PC-3 (cell line): Measurements from ENCODE around the gene TUBA4B.

Source experiments
- EZH2 ChIP-seq: fragments of 300-600 bp; sonication (generic); IDR thresholded peaks from one replicate; pipeline ENCODE4 v1.6.1; 2017; ENCODE audit warnings: antibody characterized with exemption, mild to moderate bottlenecking, low read length; ENCODE audit not compliant: unreplicated experiment
- EZH2phosphoT487 ChIP-seq: fragments of 300-600 bp; sonication (generic); IDR thresholded peaks from 2 replicates; pipeline ENCODE4 v1.6.1; 2018; ENCODE audit warnings: mild to moderate bottlenecking, antibody characterized with exemption, low read length, borderline replicate concordance
- TF ChIP-seq, protein P1 (sequence below): fragments of 300-600 bp; sonication (generic); conservative IDR thresholded peaks from 2 replicates; pipeline ENCODE4 v1.5.1; 2017; ENCODE audit warnings: antibody characterized with exemption, low read depth, mild to moderate bottlenecking, low read length

DNA sequence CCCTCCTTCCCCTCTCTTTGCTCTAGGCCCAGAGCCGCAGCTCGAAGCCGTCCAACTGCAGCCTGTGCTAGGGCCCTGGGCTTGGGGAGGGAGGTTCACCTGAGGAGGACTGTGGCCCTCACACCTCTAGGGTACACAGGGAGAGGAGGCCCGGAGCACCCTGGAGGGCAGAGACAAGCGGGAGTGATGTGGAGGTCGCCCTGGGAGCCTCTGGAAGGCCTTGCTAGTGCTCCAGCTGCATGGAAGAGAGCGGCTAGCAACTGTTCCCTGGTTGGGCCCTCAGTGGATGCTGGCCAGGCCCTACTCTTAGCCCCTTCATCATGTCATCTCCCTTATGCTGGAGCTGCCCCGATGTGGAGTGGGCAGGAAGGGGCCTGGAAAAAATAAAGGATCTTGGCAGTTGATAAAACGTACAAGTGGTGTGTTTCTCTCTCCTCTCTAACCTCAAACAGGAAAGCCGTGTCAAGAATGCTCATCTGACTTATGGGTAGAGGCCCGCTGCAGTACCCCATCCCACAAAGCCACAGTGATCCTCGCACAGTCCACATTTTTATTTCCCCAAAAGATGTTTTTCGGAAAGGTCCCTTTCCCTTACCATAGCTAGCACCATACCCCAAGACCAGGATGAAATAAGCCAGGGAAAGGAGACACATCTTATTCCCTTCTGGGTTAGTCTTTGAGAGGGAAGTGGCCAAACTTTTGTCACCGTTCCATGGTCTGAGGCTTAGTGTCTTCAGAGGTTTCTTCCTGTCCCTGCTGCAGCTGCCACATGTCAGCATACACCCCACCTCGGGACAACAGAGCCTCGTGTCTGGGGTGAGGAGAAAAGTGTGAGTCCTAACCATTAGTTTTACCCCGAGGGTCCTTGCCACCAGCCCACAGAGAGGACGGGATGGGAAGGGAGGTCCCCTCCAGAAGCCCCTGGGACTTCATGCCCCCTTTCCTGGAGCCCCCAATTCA, 43.5 kb upstream of the TUBA4B start:
- TF ChIP-seq, protein P1, sequence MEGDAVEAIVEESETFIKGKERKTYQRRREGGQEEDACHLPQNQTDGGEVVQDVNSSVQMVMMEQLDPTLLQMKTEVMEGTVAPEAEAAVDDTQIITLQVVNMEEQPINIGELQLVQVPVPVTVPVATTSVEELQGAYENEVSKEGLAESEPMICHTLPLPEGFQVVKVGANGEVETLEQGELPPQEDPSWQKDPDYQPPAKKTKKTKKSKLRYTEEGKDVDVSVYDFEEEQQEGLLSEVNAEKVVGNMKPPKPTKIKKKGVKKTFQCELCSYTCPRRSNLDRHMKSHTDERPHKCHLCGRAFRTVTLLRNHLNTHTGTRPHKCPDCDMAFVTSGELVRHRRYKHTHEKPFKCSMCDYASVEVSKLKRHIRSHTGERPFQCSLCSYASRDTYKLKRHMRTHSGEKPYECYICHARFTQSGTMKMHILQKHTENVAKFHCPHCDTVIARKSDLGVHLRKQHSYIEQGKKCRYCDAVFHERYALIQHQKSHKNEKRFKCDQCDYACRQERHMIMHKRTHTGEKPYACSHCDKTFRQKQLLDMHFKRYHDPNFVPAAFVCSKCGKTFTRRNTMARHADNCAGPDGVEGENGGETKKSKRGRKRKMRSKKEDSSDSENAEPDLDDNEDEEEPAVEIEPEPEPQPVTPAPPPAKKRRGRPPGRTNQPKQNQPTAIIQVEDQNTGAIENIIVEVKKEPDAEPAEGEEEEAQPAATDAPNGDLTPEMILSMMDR, result no peak
- TF ChIP-seq EZH2 (no peak), EZH2phosphoT487 (no peak)
